UCSD-AML1 (cell line): ENCODE measurements around the gene LRP2BP.
A peak's percentile ranks its signal among the peaks of the same experiment; 100 is the strongest.

ENCODE experiments used
- DNase-seq: peaks from one replicate; lab custom pipeline; 2025; ENCODE audit not compliant: unreplicated experiment; lab: John Stamatoyannopoulos, UW

The LRP2BP gene

DNA sequence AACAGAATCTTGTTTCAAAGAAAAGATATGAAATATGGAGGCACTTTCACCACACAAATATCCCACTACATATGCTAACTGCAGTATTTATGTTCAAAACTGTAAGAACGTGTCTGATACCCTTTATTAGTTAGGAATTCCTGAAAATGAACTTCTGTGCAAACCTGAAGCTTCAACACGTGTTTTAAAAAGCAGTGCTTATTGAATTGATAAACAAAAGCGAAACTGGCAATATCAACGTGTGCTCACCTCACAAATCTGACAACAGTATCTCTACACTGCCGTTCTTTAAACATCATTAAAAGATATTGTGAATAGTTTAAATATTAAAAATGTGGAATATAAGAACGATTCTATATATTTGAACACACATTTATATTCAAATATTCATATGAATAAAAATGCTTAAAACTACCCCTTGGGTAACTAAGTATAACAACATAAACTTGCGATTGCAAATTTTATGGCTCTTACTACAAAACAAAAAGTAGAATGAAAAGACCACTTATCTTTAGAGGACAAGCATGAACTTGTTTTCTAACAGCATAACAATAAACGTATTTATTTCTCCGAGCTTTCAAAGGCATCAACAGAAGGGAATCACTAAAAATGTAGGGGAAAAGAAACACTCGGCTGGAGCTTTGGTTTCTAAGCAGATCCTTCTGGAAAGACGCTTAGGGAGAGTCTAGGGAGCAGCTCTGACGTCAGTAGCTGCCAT, at the start of gene LRP2BP:
Gene LRP2BP, minus strand, starts transcription at position 687 of the 718 bp plus-strand sequence. CDS start 17,738 bp downstream, outside the sequence.
- DNase-seq, result no peak

DNA sequence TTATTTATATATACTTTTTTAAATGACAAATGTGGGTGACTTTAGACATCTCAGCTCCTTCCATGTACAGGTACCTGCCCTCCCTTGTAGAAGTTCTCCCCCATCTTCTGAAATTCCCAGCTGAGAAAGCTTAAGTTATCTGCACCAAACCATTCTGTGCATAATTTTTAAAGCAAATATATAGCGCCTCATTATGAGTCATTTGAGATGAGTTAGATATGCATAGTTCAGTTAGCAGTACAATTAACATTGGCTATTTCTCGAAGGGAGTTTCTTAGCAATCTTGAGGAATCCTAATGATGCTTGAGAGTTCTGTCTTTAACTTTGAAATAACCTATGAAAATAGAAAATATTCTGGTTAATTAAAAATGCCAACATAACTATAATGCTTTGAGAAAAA, 49.5 kb upstream of the LRP2BP start:
- DNase-seq, result no peak

DNA sequence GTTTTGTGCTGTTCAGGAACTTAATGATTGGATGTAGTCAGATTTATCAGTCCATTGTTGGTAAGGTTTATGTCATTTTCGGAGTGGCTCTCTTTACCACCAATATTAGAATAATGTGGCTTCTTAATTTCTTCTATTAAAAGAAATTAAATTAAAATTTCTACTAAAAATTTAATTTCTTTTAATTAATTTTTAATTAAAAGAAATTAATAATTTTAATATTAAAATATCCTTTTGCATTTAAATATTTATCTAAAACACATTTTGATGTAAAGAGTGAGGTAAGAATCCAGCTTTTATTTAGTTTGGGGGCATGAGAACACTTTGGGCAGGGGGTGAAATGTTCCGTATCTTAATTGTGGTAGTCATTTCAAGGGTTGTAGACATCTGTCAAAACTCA, 45.8 kb upstream of the LRP2BP start:
- no peak for DNase-seq

- DNase-seq, result no peak
Observed at GRCh38 chr4:185437809-185438208, 42.1 kb upstream of the LRP2BP start.

- DNase-seq, result no peak
Observed at GRCh38 chr4:185435466-185435865, 39.7 kb upstream of the LRP2BP start.

- DNase-seq, result no peak
Observed at GRCh38 chr4:185429660-185430059, 33.9 kb upstream of the LRP2BP start.

DNA sequence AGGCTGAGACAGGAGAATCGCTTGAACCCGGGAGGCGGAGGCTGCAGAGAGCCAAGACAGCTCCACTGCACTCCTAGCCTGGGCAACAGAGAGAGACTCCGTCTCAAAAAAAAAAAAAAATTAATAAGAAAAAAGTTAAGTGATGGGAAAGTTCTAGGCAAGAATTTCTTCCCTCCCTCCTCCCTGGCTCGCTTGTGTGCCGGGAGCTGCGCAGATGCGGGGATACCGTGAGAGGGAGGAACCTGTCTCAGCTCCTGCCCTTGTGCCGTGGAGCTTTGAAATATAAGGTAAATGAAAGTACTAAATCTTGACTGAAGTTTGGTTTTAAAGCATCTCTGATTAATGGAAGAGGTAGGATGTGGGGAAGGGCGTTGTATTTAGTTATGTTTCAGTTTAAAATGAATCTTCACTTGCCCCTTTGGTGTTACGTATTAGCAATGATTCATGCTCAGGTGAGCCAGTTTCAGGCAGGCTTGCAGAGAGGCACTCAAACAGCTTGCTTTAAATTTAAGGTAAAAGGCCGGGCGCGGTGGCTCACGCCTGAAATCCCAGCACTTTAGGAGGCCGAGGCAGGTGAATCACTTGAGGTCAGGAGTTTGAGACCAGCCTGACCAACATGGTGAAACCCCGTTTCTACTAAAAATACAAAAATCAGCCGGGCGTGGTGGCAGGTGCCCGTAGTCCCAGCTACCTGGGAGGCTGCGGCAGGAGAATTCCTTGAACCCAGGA, 31.4 kb upstream of the LRP2BP start:
- no peak for DNase-seq

DNA sequence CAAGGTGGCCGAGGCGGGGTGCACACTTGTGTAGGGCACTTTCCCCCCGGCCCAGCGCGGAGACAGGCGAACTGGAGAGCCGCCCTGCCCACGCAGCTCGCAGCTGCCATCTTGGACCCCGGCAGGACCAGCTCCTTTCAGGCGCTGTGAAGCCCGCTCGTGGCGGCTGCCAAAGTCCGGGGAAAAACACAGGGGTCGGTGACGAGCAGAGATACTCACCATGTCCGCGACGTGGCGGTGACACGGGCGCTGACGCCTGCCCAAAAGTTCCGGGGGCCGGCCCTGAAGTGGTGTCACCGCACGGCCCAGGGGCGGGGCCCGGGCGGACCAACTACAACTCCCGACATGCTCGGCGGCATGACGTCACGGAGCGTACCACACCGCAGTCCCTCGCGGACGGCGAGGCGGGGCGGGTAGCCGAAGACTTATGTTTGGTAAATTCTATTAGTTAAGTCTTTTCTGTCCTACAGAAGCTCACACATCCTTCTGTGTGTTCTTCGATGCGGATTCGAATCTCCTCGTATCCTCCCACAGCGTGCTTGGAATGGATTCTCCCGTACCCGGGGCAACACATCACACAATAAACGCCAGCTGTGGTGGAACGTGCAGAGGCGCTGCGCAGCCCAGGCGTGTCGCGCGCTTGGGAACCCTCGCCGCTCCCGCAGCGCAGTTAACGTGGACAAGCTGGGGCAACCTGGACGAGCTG, 30.1 kb upstream of the LRP2BP start, which contains the start of gene UFSP2:
Gene UFSP2, minus strand, starts transcription at position 318 of the 706 bp plus-strand sequence. Its CDS starts 96 bp downstream, at position 222.
- DNase-seq, result peak; percentile 88

GRCh38 chr4:185424905-185425646, 29.4 kb upstream of the LRP2BP start:
- peak; percentile 19 for DNase-seq

- no peak for DNase-seq
Observed at GRCh38 chr4:185421366-185422124, 25.8 kb upstream of the LRP2BP start.

DNA sequence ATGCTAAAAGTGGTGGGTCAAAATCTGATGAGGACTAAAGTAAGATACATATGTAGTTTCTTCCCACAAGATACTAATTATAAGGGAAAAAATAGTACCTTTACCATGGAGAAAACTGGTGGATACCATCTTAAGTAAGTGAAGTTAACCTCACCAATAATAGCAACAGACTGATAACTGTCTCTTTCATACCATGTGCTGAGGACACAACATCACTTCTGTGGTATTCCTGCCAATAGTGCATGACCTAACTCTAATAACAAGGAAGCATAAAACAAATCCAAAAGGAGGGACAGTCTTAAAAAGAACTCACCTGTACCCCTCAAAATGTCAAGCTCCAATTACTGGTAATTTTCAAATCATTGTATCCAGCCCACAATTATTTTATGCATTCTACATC, 21.2 kb upstream of the LRP2BP start:
- DNase-seq, result no peak

DNA sequence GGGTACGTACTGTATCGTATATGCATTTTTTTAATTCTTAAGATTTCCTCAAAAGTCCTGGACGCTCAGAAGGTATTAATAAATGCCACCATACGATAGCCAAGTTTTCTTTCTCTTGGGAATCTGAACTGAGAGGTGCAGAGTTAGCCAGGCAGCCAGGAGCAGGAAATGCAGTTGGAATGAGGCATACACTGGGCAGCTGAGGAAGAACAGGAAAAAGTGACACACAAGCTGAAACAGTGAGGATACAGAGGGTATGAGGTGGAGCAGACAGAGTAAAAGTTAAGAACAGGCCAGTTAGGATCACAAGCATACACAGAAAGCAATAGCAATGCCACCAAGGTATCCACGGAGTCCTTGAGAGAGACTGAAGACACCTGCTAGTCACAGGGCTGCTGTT, 16.7 kb upstream of the LRP2BP start:
- DNase-seq, result no peak

DNA sequence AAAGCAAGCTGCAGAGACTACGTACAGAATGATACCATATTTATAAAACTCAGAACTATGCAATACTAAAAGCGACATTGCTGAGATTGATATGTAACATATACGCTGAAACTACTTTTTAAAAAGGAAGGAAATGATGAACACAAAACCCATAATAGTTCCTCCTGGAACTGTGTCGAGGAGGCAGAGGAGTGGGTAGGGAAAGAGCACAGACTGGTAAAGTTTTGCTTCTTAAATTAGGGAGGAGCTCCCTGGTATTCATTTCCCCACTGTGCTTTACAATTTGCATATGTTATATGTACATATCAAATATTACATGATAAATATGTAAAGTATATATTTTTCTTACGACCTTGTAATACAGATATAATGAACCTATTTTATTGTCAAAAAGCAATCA, 16.1 kb upstream of the LRP2BP start:
- no peak for DNase-seq

- DNase-seq, result no peak
Observed at GRCh38 chr4:185408432-185408831, 12.7 kb upstream of the LRP2BP start.

GRCh38 chr4:185405296-185405999, 9.7 kb upstream of the LRP2BP start:
- DNase-seq, result no peak

DNA sequence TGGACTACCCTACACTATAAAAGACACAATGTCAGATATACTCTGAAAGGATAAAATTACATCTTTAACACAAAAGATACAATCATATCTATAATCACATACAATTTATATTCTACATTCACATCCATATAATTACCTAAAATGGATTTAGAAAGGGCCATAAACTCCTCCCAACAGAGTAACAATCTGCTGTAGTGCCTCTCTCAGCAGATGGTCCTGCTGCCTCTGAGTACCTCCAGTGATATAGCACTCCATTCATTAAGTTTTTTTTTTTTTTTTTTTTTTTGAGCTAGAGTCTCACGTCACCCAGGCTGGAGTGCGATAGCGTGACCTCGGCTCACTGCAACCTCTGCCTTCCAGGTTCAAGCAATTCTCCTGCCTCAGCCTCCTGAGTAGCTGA, 8.3 kb upstream of the LRP2BP start:
- no peak for DNase-seq

DNA sequence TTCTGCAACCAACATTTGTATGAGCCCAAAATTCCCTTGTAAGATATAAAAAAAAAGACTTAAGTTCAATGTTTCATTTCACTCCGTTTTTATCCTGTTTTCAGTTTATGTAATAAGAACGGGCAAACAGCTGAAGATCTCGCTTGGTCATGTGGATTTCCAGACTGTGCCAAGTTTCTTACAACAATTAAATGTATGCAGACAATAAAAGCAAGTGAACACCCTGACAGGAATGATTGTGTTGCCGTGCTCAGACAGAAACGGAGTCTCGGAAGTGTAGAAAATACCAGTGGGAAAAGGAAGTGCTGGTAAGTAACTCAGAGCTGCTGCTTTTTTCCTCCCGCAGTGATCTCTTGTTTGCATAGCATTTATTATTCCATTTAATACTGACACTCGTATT, 3.7 kb upstream of the LRP2BP start:
- no peak for DNase-seq

- DNase-seq, result no peak
Observed at GRCh38 chr4:185398618-185399017, 2.9 kb upstream of the LRP2BP start.

DNA sequence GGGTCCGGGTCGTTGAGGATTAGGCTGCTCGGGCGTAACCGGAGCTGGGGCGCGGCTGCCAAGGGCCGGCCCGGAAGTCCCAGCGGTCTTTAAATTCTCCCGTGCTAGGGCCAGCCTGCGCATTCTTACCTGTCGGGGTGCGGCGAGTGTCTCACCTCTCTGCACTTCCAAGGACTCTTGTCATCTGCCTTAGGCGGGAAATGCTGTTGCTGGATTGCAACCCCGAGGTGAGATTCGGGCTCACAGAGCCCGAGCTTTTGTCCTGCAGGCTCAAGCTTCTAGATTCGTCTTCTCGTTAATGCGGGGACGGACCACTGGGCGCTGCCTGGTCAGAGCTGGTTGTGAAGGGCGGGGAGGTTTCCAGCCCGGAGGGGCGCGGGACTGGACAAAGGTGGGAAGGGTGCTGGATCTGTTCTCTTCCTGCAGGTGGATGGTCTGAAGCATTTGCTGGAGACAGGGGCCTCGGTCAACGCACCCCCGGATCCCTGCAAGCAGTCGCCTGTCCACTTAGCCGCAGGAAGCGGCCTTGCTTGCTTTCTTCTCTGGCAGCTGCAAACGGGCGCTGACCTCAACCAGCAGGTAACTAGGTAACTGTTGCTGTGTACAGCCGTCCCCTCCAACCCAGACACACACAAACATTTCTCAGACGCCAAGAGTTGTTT, 1.1 kb upstream of the LRP2BP start, which contains the start of gene ANKRD37:
Gene ANKRD37, plus strand, starts transcription at position 118 of the 662 bp plus-strand sequence. Its CDS starts 83 bp downstream, at position 201.
- no peak for DNase-seq
